Peyer's patch (tissue), 4 donors: ENCODE results near the gene RRP8. TPM values are rescaled to one million over a fixed set of nuclear protein-coding genes. Genes with fewer than 3 reads are reported as not detected.

Experiments used
- DNase-seq, 3 donors: peaks; one replicate each; pipeline ENCODE4 v3.0.0-alpha.2; 2017 to 2019
- H3K27ac ChIP-seq, 4 donors: fragments of 200-600 bp; sonication (generic); one replicate each; pipeline ENCODE4 v1.5.1; 2016 to 2019
- H3K27me3 ChIP-seq, 2 donors: fragments of 200-600 bp; sonication (generic); one replicate each; pipeline ENCODE4 v1.5.1; 2019
- H3K36me3 ChIP-seq, 3 donors: fragments of 200-600 bp; sonication (generic); one replicate each; pipeline ENCODE4 v1.5.1; 2016 to 2019
- H3K4me1 ChIP-seq, 4 donors: fragments of 200-600 bp; sonication (generic); one replicate each; pipeline ENCODE4 v1.5.1; 2016 to 2019
- H3K4me3 ChIP-seq, 4 donors: fragments of 200-600 bp; sonication (generic); 1 replicate in 3 of 4; 2 replicates in 1 of 4; pipeline ENCODE4 v1.5.1; 2016 to 2019; ENCODE audit warnings: mild to moderate bottlenecking in 1 of 4
- H3K9me3 ChIP-seq, 4 donors: fragments of 200-600 bp; sonication (generic); one replicate each; pipeline ENCODE4 v1.5.1; 2016 to 2019; ENCODE audit warnings: mild to moderate bottlenecking in 1 of 4
- CTCF ChIP-seq, 6 experiments: fragments of 450-650 bp in 4 of 6; fragments of 200-600 bp in 2 of 6; sonication (generic) in 1 of 6; IDR thresholded peaks; one replicate each; pipeline ENCODE4 v1.5.1; 2017 to 2019; ENCODE audit warnings: antibody characterized with exemption in 6 of 6, mild to moderate bottlenecking in 3 of 6, moderate library complexity in 1 of 6
- POLR2A ChIP-seq, 2 donors: fragments of 450-650 bp; IDR thresholded peaks; one replicate each; pipeline ENCODE4 v1.5.1; 2017; ENCODE audit warnings: antibody characterized with exemption in 2 of 2, mild to moderate bottlenecking in 2 of 2, moderate library complexity in 2 of 2
- total RNA-seq, 4 donors: library from RNA; depleted of rRNA; stranded (reverse); fragments of >200 nt; gene quantifications; one replicate each; pipeline ENCODE4 v1.1.0, GENCODE V29; 2016

The RRP8 gene
- total RNA-seq, 4 donors from 2014 or later = 11.4 to 28.9 (median 17.5) TPM

GRCh38 chr11:6635082-6635932, 31.9 kb upstream of the RRP8 start:
- no peaks in the 10 kb centered on the region for H3K27me3 ChIP-seq
- peak overlapping the region; percentile 42 to 68 (median 56) for H3K27ac ChIP-seq
- H3K4me1 ChIP-seq = peaks cover 0 to 28% (median 0%) of the 10 kb centered on the region in 4 donors
- H3K4me3 ChIP-seq = no peak overlapping the region
- no peaks in the 10 kb centered on the region for H3K9me3 ChIP-seq
- TF ChIP-seq CTCF (IDR thresholded peaks at IDR 0.05) (no peak), POLR2A (IDR thresholded peaks at IDR 0.05) (no peak)
- DNase-seq = peak in 1 of 3 donors; percentile 81
- peaks cover 0 to 16% (median 0%) of the 10 kb centered on the region in 3 donors for H3K36me3 ChIP-seq

- H3K27ac ChIP-seq = peak overlapping the region in 2 of 4 donors; percentile 42 to 68
- H3K27me3 ChIP-seq = no peaks in the 10 kb centered on the region
- no peak for TF ChIP-seq POLR2A (IDR thresholded peaks at IDR 0.05)
- no peak for TF ChIP-seq CTCF (IDR thresholded peaks at IDR 0.05)
- DNase-seq = no peak
- peaks cover 0 to 28% (median 0%) of the 10 kb centered on the region in 4 donors for H3K4me1 ChIP-seq
- no peaks in the 10 kb centered on the region for H3K9me3 ChIP-seq
- H3K4me3 ChIP-seq = no peak overlapping the region
- H3K36me3 ChIP-seq = peaks cover 0 to 23% (median 0%) of the 10 kb centered on the region in 3 donors
These were observed 31.1 kb upstream of the RRP8 start for GRCh38 chr11:6634534-6634933.

- Histone ChIP-seq H3K27ac (no peak overlapping the region), H3K4me1 (peaks cover 0 to 25% (median 0%) of the 10 kb centered on the region in 4 donors)
These were observed 30.3 kb upstream of the RRP8 start for GRCh38 chr11:6633422-6634408.

GRCh38 chr11:6632116-6633073, 29.0 kb upstream of the RRP8 start:
- Histone ChIP-seq H3K4me1 (peaks cover 0 to 16% (median under 1%) of the 10 kb centered on the region in 4 donors), H3K4me3 (no peak overlapping the region), H3K27ac (no peak overlapping the region), H3K27me3 (no peaks in the 10 kb centered on the region), H3K9me3 (no peaks in the 10 kb centered on the region), H3K36me3 (peaks cover 0 to 24% (median 0%) of the 10 kb centered on the region in 3 donors)
- no peak for TF ChIP-seq POLR2A (IDR thresholded peaks at IDR 0.05)
- TF ChIP-seq CTCF (IDR thresholded peaks at IDR 0.05) = no peak
- DNase-seq = no peak

More at GRCh38 chr11:6633422-6634408, 30.3 kb upstream of the RRP8 start:
- H3K4me3 ChIP-seq = no peak overlapping the region
- no peaks in the 10 kb centered on the region for H3K27me3 ChIP-seq
- H3K9me3 ChIP-seq = no peaks in the 10 kb centered on the region
- H3K36me3 ChIP-seq = peaks cover 0 to 24% (median 0%) of the 10 kb centered on the region in 3 donors
- no peak for DNase-seq
- TF ChIP-seq POLR2A (IDR thresholded peaks at IDR 0.05) = no peak
- TF ChIP-seq CTCF (IDR thresholded peaks at IDR 0.05) = no peak
